Measurements from ENCODE around the gene PRKD1.

DNA sequence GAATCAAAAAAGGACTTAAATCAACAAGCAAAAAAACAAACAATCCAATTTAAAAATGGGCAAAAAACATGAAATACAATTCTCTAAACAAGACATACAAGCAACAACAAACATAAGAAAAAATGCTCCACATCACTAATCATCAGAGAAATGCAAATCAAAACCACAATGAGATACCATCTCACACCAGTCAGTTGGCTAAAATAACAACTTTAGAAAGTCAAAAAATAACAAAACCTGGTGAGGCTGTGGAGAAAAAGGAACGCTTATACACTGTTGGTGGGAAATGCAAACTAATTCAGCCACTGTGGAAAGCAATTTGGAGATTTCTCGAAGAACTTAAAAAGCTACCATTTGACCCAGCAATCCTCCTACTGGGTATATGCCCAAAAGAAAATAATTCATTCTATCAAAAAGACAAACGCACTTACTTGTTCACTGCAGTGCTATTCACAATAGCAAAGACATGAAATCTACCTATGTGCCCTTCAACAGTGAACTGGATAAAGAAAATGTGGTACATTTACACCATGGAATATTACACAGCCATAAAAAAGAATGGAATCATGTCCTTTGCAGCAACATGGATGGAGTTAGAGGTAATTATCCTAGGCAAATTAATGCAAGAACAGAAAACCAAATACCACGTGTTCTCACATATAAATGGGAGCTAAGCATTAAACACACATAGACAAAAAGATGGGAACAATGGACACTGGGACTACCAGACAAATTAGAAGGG is 26.9 kb downstream of the PRKD1 start:
- TF ChIP-seq, protein P1, sequence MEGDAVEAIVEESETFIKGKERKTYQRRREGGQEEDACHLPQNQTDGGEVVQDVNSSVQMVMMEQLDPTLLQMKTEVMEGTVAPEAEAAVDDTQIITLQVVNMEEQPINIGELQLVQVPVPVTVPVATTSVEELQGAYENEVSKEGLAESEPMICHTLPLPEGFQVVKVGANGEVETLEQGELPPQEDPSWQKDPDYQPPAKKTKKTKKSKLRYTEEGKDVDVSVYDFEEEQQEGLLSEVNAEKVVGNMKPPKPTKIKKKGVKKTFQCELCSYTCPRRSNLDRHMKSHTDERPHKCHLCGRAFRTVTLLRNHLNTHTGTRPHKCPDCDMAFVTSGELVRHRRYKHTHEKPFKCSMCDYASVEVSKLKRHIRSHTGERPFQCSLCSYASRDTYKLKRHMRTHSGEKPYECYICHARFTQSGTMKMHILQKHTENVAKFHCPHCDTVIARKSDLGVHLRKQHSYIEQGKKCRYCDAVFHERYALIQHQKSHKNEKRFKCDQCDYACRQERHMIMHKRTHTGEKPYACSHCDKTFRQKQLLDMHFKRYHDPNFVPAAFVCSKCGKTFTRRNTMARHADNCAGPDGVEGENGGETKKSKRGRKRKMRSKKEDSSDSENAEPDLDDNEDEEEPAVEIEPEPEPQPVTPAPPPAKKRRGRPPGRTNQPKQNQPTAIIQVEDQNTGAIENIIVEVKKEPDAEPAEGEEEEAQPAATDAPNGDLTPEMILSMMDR (IDR thresholded peaks at IDR 0.05), result no peak
- TF ChIP-seq POLR2A (IDR thresholded peaks at IDR 0.05) (no peak), EP300 (IDR thresholded peaks at IDR 0.05) (no peak), POLR2AphosphoS5 (IDR thresholded peaks at IDR 0.05) (no peak)
